HK-2 (cell line): ENCODE results near the gene STARD13.
"Not testable (repeated sequence)": the region's sequence is repeated elsewhere in the genome, so short reads cannot be mapped to it uniquely, and the experiment has no call there.

ENCODE experiments used
- DNase-seq: peaks from one replicate; pipeline ENCODE4 v3.0.0-alpha.2; 2018; ENCODE audit not compliant: unreplicated experiment

STARD13 gene

GRCh38 chr13:33257841-33258807 lies 27.4 kb downstream of the STARD13 start:
- no peak for DNase-seq

GRCh38 chr13:33256148-33256840 lies 29.3 kb downstream of the STARD13 start:
- no peak for DNase-seq

GRCh38 chr13:33252135-33252534 lies 33.4 kb downstream of the STARD13 start:
- no peak for DNase-seq

- DNase-seq: peak; percentile 47
These were observed 34.4 kb downstream of the STARD13 start for GRCh38 chr13:33251131-33251661.

- DNase-seq: no peak
These were observed 34.9 kb downstream of the STARD13 start for GRCh38 chr13:33250609-33251008.

GRCh38 chr13:33249894-33250293 lies 35.7 kb downstream of the STARD13 start:
- DNase-seq: no peak

GRCh38 chr13:33249066-33249465 lies 36.5 kb downstream of the STARD13 start:
- no peak for DNase-seq

- DNase-seq: no peak
These were observed 39.9 kb downstream of the STARD13 start for GRCh38 chr13:33245505-33246158.

- DNase-seq: no peak
These were observed 40.7 kb downstream of the STARD13 start for GRCh38 chr13:33244907-33245287.

- no peak for DNase-seq
These were observed 41.2 kb downstream of the STARD13 start for GRCh38 chr13:33244210-33244906.

GRCh38 chr13:33242984-33243617 lies 42.5 kb downstream of the STARD13 start:
- DNase-seq: no peak

GRCh38 chr13:33242372-33242771 lies 43.2 kb downstream of the STARD13 start:
- not testable (repeated sequence) for DNase-seq

- DNase-seq: no peak
These were observed 49.5 kb downstream of the STARD13 start for GRCh38 chr13:33236021-33236420.

- no peak for DNase-seq
These were observed 50.0 kb downstream of the STARD13 start for GRCh38 chr13:33235564-33235963.

- DNase-seq: no peak
These were observed 50.5 kb downstream of the STARD13 start for GRCh38 chr13:33235078-33235477.

GRCh38 chr13:33233547-33233946 lies 52.0 kb downstream of the STARD13 start:
- no peak for DNase-seq

- DNase-seq: no peak
These were observed 52.7 kb downstream of the STARD13 start for GRCh38 chr13:33232883-33233282.

- no peak for DNase-seq
These were observed 54.2 kb downstream of the STARD13 start for GRCh38 chr13:33231339-33231738.

- DNase-seq: no peak
These were observed 55.2 kb downstream of the STARD13 start for GRCh38 chr13:33230178-33230881.

GRCh38 chr13:33229446-33230177 lies 55.9 kb downstream of the STARD13 start:
- no peak for DNase-seq
